Parathyroid adenoma (tissue), 2 donors: ENCODE data around the gene KDM5D.

Experiments
- H2AFZ ChIP-seq: fragments of 300-600 bp; sonication (generic); one replicate; pipeline ENCODE4 v1.7.0; 2017; ENCODE audit warnings: antibody characterized with exemption, mild to moderate bottlenecking
- H3K27ac ChIP-seq: fragments of 300-600 bp; sonication (generic); one replicate; pipeline ENCODE4 v1.7.0; 2017
- H3K27me3 ChIP-seq: fragments of 300-600 bp; sonication (generic); one replicate; pipeline ENCODE4 v1.7.0; 2017; ENCODE audit warnings: low read length; ENCODE audit not compliant: control insufficient read depth, insufficient read depth
- H3K36me3 ChIP-seq: fragments of 300-600 bp; sonication (generic); one replicate; pipeline ENCODE4 v1.7.0; 2017; ENCODE audit warnings: low read length; ENCODE audit not compliant: control insufficient read depth, insufficient read depth
- H3K4me1 ChIP-seq: fragments of 300-600 bp; sonication (generic); one replicate; pipeline ENCODE4 v1.7.0; 2017; ENCODE audit warnings: control low read depth
- H3K4me2 ChIP-seq: fragments of 300-600 bp; sonication (generic); one replicate; pipeline ENCODE4 v1.7.0; 2017; ENCODE audit warnings: low read length
- H3K4me3 ChIP-seq: fragments of 300-600 bp; sonication (generic); one replicate; pipeline ENCODE4 v1.7.0; 2017; ENCODE audit warnings: low read depth, low read length
- H3K79me2 ChIP-seq: fragments of 300-600 bp; sonication (generic); one replicate; pipeline ENCODE4 v1.7.0; 2017; ENCODE audit warnings: control low read depth
- H3K9ac ChIP-seq: fragments of 300-600 bp; sonication (generic); one replicate; pipeline ENCODE4 v1.7.0; 2017; ENCODE audit warnings: mild to moderate bottlenecking
- H3K9me3 ChIP-seq: fragments of 300-600 bp; sonication (generic); one replicate; pipeline ENCODE4 v1.7.0; 2017; ENCODE audit warnings: low read length; ENCODE audit not compliant: control insufficient read depth
- TF ChIP-seq, protein P1 (sequence below): fragments of 300-600 bp; sonication (generic); IDR thresholded peaks from one replicate; pipeline ENCODE4 v1.7.0; 2017; ENCODE audit warnings: antibody characterized with exemption, mild to moderate bottlenecking
- donor health status: primary hyperparathyroidism.

Gene KDM5D

DNA sequence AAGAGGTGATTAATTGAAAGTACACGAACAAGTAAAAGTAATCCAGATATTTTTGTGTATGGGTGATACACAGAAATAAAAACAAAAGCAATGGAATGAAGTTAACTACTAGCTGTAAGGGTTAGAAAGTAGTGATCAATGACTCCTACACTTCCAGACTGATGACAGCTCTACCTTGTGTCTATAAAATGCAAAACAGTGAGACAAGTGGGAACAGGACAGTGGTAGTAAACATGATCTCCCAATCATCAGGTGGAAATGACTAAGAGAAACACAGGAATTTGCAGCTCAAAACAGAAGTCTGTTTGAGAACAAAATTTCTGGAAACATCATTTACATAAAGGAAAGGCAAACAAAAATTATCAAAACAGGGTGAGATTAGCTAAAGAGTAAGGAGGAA lies 10.1 kb downstream of the KDM5D start:
- no peaks in the 10 kb centered on the region for H3K36me3 ChIP-seq
- H3K4me1 ChIP-seq = no peaks in the 10 kb centered on the region
- no peaks in the 10 kb centered on the region for H3K9me3 ChIP-seq
- H2AFZ ChIP-seq = no peak overlapping the region
- H3K79me2 ChIP-seq = no peaks in the 10 kb centered on the region
- H3K9ac ChIP-seq = no peak overlapping the region
- H3K4me3 ChIP-seq = no peak overlapping the region
- TF ChIP-seq, protein P1, sequence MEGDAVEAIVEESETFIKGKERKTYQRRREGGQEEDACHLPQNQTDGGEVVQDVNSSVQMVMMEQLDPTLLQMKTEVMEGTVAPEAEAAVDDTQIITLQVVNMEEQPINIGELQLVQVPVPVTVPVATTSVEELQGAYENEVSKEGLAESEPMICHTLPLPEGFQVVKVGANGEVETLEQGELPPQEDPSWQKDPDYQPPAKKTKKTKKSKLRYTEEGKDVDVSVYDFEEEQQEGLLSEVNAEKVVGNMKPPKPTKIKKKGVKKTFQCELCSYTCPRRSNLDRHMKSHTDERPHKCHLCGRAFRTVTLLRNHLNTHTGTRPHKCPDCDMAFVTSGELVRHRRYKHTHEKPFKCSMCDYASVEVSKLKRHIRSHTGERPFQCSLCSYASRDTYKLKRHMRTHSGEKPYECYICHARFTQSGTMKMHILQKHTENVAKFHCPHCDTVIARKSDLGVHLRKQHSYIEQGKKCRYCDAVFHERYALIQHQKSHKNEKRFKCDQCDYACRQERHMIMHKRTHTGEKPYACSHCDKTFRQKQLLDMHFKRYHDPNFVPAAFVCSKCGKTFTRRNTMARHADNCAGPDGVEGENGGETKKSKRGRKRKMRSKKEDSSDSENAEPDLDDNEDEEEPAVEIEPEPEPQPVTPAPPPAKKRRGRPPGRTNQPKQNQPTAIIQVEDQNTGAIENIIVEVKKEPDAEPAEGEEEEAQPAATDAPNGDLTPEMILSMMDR = no peak
- H3K27ac ChIP-seq = no peak overlapping the region
- no peaks in the 10 kb centered on the region for H3K27me3 ChIP-seq
- no peak overlapping the region for H3K4me2 ChIP-seq

DNA sequence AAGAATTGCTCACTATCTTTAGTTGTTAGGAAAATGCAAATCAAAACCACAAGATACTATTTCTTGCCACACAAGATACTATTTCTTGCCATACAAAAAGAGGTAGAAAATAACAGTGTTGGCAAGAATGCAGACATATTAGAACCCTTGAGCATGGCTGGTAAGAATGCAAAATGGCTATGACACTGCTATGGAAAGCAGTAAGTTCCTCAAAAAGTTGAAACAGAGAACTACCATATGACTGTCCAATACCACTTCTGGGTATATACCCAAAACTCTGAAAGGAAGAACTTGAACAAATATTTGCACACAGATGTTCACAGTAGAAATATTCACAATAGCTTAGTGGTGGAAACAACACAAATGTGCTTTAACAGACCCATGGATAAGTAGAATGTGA lies 26.6 kb downstream of the KDM5D start:
- no peaks in the 10 kb centered on the region for H3K27me3 ChIP-seq
- no peaks in the 10 kb centered on the region for H3K9me3 ChIP-seq
- H2AFZ ChIP-seq = no peak overlapping the region
- no peaks in the 10 kb centered on the region for H3K79me2 ChIP-seq
- no peak overlapping the region for H3K27ac ChIP-seq
- H3K4me1 ChIP-seq = no peaks in the 10 kb centered on the region
- H3K9ac ChIP-seq = no peak overlapping the region
- H3K4me3 ChIP-seq = no peak overlapping the region
- TF ChIP-seq, protein P1 = no peak
- H3K36me3 ChIP-seq = no peaks in the 10 kb centered on the region
- no peak overlapping the region for H3K4me2 ChIP-seq

DNA sequence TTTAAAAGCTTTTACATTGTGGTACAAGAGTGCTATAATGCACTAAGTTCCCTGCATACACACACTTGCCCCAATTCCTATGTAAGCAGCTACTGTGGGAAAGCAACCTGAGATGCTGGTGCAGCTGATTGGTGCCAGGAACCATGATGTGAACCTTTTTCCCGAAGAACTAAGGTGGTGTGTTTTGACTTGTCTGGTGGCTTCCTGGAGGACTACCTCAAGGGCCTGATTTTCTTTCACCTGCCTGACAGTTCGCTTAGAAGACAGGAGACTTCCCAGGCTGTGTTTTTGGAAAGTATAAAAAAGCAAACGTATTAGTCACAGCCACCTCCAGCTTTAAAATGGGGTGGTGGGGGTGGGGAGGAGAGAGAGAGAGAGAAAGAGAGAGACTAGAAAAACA lies 27.4 kb downstream of the KDM5D start:
- Histone ChIP-seq H3K79me2 (no peaks in the 10 kb centered on the region), H3K9me3 (no peaks in the 10 kb centered on the region), H3K4me3 (no peak overlapping the region), H2AFZ (no peak overlapping the region), H3K4me1 (no peaks in the 10 kb centered on the region), H3K27me3 (no peaks in the 10 kb centered on the region), H3K27ac (no peak overlapping the region), H3K9ac (no peak overlapping the region), H3K36me3 (no peaks in the 10 kb centered on the region), H3K4me2 (no peak overlapping the region)
- TF ChIP-seq, protein P1 = no peak

DNA sequence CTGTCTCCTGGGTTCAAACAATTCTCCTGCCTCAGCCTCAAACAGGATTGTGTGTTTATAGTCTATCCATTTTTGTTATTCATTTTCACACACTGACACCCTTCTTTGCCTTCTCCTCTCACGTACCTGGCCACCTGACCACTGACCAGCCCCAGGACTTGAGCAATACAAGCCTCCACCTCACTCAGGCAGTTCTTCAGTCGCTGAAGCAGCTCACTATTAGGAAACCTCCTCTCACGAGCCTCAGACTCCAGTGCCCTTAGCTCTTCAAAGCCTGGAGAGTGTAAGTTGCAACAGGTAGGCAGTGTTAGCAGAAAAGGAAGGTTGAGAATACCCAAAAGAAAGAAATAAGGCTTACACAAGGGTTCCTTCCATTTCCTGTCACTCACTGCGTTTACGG lies 29.3 kb downstream of the KDM5D start:
- no peak overlapping the region for H3K4me2 ChIP-seq
- no peaks in the 10 kb centered on the region for H3K9me3 ChIP-seq
- H3K9ac ChIP-seq = no peak overlapping the region
- no peaks in the 10 kb centered on the region for H3K4me1 ChIP-seq
- no peaks in the 10 kb centered on the region for H3K79me2 ChIP-seq
- no peaks in the 10 kb centered on the region for H3K27me3 ChIP-seq
- TF ChIP-seq, protein P1 = no peak
- no peaks in the 10 kb centered on the region for H3K36me3 ChIP-seq
- H2AFZ ChIP-seq = no peak overlapping the region
- no peak overlapping the region for H3K4me3 ChIP-seq
- H3K27ac ChIP-seq = no peak overlapping the region

DNA sequence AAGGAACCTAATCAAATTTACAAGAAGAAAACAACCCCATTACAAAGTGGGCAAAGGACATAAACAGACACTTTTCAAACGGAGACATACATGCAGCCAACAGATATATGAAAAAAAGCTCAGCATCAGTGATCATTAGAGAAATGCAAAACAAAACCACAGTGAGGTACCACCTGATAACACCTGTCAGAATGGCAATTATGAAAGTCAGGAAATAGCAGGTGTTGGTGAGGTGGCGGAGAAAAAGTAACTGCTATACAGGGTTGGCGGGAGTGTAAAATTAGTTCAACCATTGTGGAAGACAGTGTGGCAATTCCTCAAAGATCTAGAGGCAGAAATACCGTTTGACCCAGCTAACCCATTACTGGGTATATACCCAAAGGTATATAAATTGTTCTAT lies 31.1 kb downstream of the KDM5D start:
- Histone ChIP-seq H3K27me3 (no peaks in the 10 kb centered on the region), H3K36me3 (no peaks in the 10 kb centered on the region), H3K9ac (no peak overlapping the region), H3K79me2 (no peaks in the 10 kb centered on the region), H3K4me3 (no peak overlapping the region), H3K4me2 (no peak overlapping the region), H3K4me1 (no peaks in the 10 kb centered on the region), H3K9me3 (no peaks in the 10 kb centered on the region), H3K27ac (no peak overlapping the region), H2AFZ (no peak overlapping the region)
- TF ChIP-seq, protein P1 = no peak
